ENCODE results near the gene ANKRD39. TPM values are rescaled to one million over a fixed set of nuclear protein-coding genes. Genes with fewer than 3 reads are reported as not detected.

ANKRD39 gene
- total RNA-seq, 1 donor from 2014 or later = 23.4 TPM

GRCh38 chr2:96804986-96805385 lies 52.8 kb downstream of the ANKRD39 start:
- TF ChIP-seq, protein P1, sequence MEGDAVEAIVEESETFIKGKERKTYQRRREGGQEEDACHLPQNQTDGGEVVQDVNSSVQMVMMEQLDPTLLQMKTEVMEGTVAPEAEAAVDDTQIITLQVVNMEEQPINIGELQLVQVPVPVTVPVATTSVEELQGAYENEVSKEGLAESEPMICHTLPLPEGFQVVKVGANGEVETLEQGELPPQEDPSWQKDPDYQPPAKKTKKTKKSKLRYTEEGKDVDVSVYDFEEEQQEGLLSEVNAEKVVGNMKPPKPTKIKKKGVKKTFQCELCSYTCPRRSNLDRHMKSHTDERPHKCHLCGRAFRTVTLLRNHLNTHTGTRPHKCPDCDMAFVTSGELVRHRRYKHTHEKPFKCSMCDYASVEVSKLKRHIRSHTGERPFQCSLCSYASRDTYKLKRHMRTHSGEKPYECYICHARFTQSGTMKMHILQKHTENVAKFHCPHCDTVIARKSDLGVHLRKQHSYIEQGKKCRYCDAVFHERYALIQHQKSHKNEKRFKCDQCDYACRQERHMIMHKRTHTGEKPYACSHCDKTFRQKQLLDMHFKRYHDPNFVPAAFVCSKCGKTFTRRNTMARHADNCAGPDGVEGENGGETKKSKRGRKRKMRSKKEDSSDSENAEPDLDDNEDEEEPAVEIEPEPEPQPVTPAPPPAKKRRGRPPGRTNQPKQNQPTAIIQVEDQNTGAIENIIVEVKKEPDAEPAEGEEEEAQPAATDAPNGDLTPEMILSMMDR (conservative IDR thresholded peaks at IDR 0.05) = no peak
- Mint-ChIP-seq H3K27me3 (ENCODE audit: low read depth) (no peaks in the 10 kb centered on the region), H3K36me3 (ENCODE audit: low read depth) (peaks cover 10% of the 10 kb centered on the region), H3K27ac (ENCODE audit: unreplicated experiment) (no peak overlapping the region), H3K9me3 (no peaks in the 10 kb centered on the region), H3K4me3 (no peak overlapping the region), H3K4me1 (peaks cover 9% of the 10 kb centered on the region)
- DNase-seq (ENCODE audit: low read depth, low spot score) = no peak

DNA sequence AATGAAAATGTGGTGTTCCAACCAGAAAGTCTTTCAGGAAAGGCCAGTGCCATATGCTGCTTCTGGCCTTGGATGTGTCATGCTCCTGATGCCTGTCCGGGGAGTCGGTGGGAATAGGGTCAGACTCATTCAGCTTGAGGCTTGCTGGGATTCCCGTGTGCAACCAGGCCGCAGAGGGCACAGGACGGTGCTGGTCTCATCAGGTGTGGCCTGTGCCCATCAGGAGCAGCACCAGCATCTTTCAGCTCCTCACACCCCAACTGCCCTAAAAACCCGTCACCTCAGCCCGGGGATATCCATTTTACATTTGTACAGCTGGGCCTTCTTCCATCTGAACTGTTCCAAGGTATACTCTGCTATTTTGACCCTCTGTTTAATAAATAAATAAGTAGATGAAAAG lies 55.1 kb downstream of the ANKRD39 start:
- H3K9me3 Mint-ChIP-seq = no peaks in the 10 kb centered on the region
- TF ChIP-seq, protein P1 (conservative IDR thresholded peaks at IDR 0.05) = no peak
- peaks cover 6% of the 10 kb centered on the region for H3K36me3 Mint-ChIP-seq (ENCODE audit: low read depth)
- no peak overlapping the region for H3K4me3 Mint-ChIP-seq
- H3K27ac Mint-ChIP-seq (ENCODE audit: unreplicated experiment) = no peak overlapping the region
- DNase-seq (ENCODE audit: low read depth, low spot score) = no peak
- H3K4me1 Mint-ChIP-seq = peaks cover 10% of the 10 kb centered on the region
- no peaks in the 10 kb centered on the region for H3K27me3 Mint-ChIP-seq (ENCODE audit: low read depth)

DNA sequence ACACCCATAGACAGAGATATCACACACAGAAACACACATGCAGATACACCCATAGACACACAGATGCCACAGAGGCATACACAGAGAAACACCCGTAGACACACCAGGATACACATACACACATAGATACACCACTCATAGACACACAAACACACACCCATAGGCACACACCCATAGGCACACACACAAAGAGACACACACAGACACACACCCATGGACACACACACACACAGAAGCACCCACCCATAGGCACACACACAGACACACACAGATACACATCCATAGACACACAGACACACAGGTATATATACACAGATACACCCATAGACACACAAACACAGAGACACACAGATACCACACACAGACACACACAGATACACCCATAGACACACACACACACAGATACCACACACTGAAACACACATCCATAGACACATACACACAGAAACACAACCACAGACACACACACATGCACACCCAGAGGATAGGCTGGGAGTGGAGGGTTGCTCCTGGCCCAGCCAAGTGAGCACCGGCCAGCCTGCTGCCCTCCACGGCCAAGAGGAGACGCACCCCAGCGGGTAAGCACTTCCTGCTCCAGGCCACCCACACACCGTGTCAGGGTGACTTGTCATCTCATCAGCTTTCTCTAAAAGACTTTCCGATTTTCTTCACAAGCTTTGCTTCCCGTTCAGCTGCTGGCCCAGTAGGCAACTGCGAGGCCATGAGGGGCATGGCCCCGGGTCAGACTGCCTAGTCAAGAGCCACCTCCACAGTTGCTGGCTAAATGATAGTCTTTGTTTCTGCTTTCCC lies 55.8 kb downstream of the ANKRD39 start:
- Mint-ChIP-seq H3K4me3 (no peak overlapping the region), H3K9me3 (no peaks in the 10 kb centered on the region), H3K36me3 (ENCODE audit: low read depth) (peaks cover 6% of the 10 kb centered on the region), H3K27me3 (ENCODE audit: low read depth) (no peaks in the 10 kb centered on the region), H3K27ac (ENCODE audit: unreplicated experiment) (no peak overlapping the region), H3K4me1 (peaks cover 10% of the 10 kb centered on the region)
- TF ChIP-seq, protein P1 (conservative IDR thresholded peaks at IDR 0.05) = no peak
- no peak for DNase-seq (ENCODE audit: low read depth, low spot score)

GRCh38 chr2:96801005-96801785 lies 56.6 kb downstream of the ANKRD39 start:
- TF ChIP-seq, protein P1 (conservative IDR thresholded peaks at IDR 0.05) = peak; percentile 86
- peak; percentile 57 for DNase-seq (ENCODE audit: low read depth, low spot score)
- no peaks in the 10 kb centered on the region for H3K27me3 Mint-ChIP-seq (ENCODE audit: low read depth)
- no peak overlapping the region for H3K4me3 Mint-ChIP-seq
- no peak overlapping the region for H3K27ac Mint-ChIP-seq (ENCODE audit: unreplicated experiment)
- peaks cover 5% of the 10 kb centered on the region for H3K4me1 Mint-ChIP-seq
- H3K9me3 Mint-ChIP-seq = no peaks in the 10 kb centered on the region
- H3K36me3 Mint-ChIP-seq (ENCODE audit: low read depth) = peaks cover under 1% of the 10 kb centered on the region

DNA sequence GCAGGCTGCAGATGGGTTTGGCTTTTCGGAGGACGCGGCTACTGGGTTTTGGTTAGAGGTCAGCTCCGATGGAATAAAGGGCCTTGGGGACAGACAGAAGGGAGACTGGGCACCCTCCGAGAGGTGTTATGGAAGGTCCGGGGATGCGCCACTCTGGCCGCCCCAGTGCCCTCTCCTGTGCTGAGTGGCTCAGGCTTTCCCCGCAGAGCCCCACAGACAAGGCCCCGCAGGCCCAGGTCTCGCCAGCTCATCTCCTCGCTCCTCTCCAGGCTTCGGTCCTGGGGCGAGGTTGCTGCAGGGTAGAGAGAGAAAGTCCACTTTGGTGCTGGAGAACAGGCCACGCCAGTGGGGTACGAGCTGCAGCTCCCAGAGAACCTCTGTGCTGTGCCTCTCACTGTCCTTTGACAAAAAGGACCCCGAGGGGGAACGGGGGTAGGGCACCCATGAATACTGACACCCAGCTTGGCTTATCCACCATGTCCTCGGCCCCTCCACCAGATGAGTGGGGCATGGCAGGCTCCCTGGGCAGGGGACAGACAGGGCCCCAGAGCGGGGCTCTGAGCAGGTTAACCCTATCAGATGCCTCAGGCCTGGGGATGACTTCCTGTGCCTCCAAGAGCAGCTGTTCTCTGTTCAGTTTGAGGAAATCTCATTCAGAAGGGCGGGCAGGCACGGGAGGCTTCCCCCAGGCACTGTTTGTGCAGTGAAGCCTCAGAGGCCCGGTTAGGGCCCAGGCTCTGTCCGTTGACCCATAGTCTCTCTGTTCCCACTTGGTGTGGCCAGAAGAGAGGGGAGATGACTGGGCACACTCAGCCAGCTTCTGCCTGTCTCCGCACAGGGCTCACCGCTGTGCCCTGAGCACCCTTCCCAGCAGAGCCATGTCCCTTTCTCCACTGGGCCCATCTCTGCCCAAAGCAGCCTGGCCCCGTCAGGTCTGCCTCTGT lies 57.5 kb downstream of the ANKRD39 start:
- Mint-ChIP-seq H3K36me3 (ENCODE audit: low read depth) (no peaks in the 10 kb centered on the region), H3K4me3 (no peak overlapping the region), H3K4me1 (peaks cover 4% of the 10 kb centered on the region), H3K27me3 (ENCODE audit: low read depth) (no peaks in the 10 kb centered on the region), H3K27ac (ENCODE audit: unreplicated experiment) (no peak overlapping the region), H3K9me3 (no peaks in the 10 kb centered on the region)
- TF ChIP-seq, protein P1 (conservative IDR thresholded peaks at IDR 0.05) = no peak
- DNase-seq (ENCODE audit: low read depth, low spot score) = peak; percentile 24
